Chondrocyte (in vitro differentiated cells): Measurements from ENCODE around the gene PKP1. TPM values are rescaled to one million over a fixed set of nuclear protein-coding genes. Genes with fewer than 3 reads are reported as not detected.

Experiments
- DNase-seq: peaks from one replicate; pipeline ENCODE4 v3.0.0; 2021; ENCODE audit warnings: mixed read lengths, low spot score
- H3K27ac Mint-ChIP-seq: one replicate; pipeline ENCODE4 v1.8.0; 2021; ENCODE audit warnings: mild to moderate bottlenecking, moderate library complexity, mixed read lengths; ENCODE audit not compliant: unreplicated experiment
- H3K27me3 Mint-ChIP-seq: 2 replicates; pipeline ENCODE4 v1.8.0; 2021; ENCODE audit warnings: low read depth, mixed read lengths
- H3K36me3 Mint-ChIP-seq: 2 replicates; pipeline ENCODE4 v1.8.0; 2021; ENCODE audit warnings: low read depth, mixed read lengths
- H3K4me1 Mint-ChIP-seq: 2 replicates; pipeline ENCODE4 v1.8.0; 2021; ENCODE audit warnings: low read depth, mild to moderate bottlenecking, mixed read lengths
- H3K4me3 Mint-ChIP-seq: one replicate; pipeline ENCODE4 v1.8.0; 2021; ENCODE audit warnings: mild to moderate bottlenecking, moderate library complexity, mixed read lengths; ENCODE audit not compliant: unreplicated experiment
- H3K9me3 Mint-ChIP-seq: 2 replicates; pipeline ENCODE4 v1.8.0; 2021; ENCODE audit warnings: low read depth, mixed read lengths
- CTCF ChIP-seq: fragments of 200-600 bp; sonication (generic); IDR thresholded peaks from 2 replicates; pipeline ENCODE4 v1.5.0; 2021; ENCODE audit warnings: antibody characterized with exemption, mild to moderate bottlenecking, moderate library complexity
- total RNA-seq: library from RNA; stranded (reverse); gene quantifications from 3 replicates; pipeline ENCODE4 v1.2.1, GENCODE V29; 2021

PKP1 gene
- total RNA-seq, 1 donor from 2014 or later: 4.0 TPM

GRCh38 chr1:201283836-201284553 is 689 bp downstream of the PKP1 start:
- Mint-ChIP-seq H3K9me3 (no peaks in the 10 kb centered on the region), H3K4me1 (peaks cover 26% of the 10 kb centered on the region), H3K27me3 (peaks cover 1% of the 10 kb centered on the region), H3K4me3 (no peak overlapping the region), H3K27ac (no peak overlapping the region), H3K36me3 (no peaks in the 10 kb centered on the region)
- DNase-seq: no peak
- TF ChIP-seq CTCF: no peak

GRCh38 chr1:201284636-201285035 is 1.3 kb downstream of the PKP1 start:
- H3K27me3 Mint-ChIP-seq: peaks cover 1% of the 10 kb centered on the region
- H3K27ac Mint-ChIP-seq: no peak overlapping the region
- no peak for TF ChIP-seq CTCF
- H3K4me1 Mint-ChIP-seq: peaks cover 27% of the 10 kb centered on the region
- H3K9me3 Mint-ChIP-seq: no peaks in the 10 kb centered on the region
- DNase-seq: no peak
- no peaks in the 10 kb centered on the region for H3K36me3 Mint-ChIP-seq
- no peak overlapping the region for H3K4me3 Mint-ChIP-seq

- no peak for DNase-seq
- Mint-ChIP-seq H3K27me3 (peaks cover 1% of the 10 kb centered on the region), H3K4me1 (peaks cover 33% of the 10 kb centered on the region), H3K9me3 (no peaks in the 10 kb centered on the region), H3K27ac (no peak overlapping the region), H3K4me3 (no peak overlapping the region), H3K36me3 (no peaks in the 10 kb centered on the region)
- no peak for TF ChIP-seq CTCF
Measured at GRCh38 chr1:201285846-201286245, 2.5 kb downstream of the PKP1 start.

GRCh38 chr1:201286445-201286844 is 3.1 kb downstream of the PKP1 start:
- peaks cover 1% of the 10 kb centered on the region for H3K27me3 Mint-ChIP-seq
- no peak for DNase-seq
- H3K4me1 Mint-ChIP-seq: peaks cover 33% of the 10 kb centered on the region
- H3K36me3 Mint-ChIP-seq: no peaks in the 10 kb centered on the region
- H3K27ac Mint-ChIP-seq: no peak overlapping the region
- H3K9me3 Mint-ChIP-seq: no peaks in the 10 kb centered on the region
- H3K4me3 Mint-ChIP-seq: no peak overlapping the region
- no peak for TF ChIP-seq CTCF

GRCh38 chr1:201288007-201288406 is 4.7 kb downstream of the PKP1 start:
- H3K4me1 Mint-ChIP-seq: peaks cover 29% of the 10 kb centered on the region
- H3K36me3 Mint-ChIP-seq: peaks cover 2% of the 10 kb centered on the region
- no peak for DNase-seq
- no peak overlapping the region for H3K4me3 Mint-ChIP-seq
- TF ChIP-seq CTCF: no peak
- H3K9me3 Mint-ChIP-seq: no peaks in the 10 kb centered on the region
- peaks cover 1% of the 10 kb centered on the region for H3K27me3 Mint-ChIP-seq
- H3K27ac Mint-ChIP-seq: no peak overlapping the region
